SK-N-SH (cell line): ENCODE results near the gene UBXN1. TPM values are rescaled to one million over a fixed set of nuclear protein-coding genes. Genes with fewer than 3 reads are reported as not detected.

Experiments
- CHD2 ChIP-seq: fragments of 150-350 bp; IDR thresholded peaks from 2 replicates; pipeline ENCODE4 v1.6.1; 2018; ENCODE audit warnings: low read length; ENCODE audit not compliant: partially characterized antibody
- ELF1 ChIP-seq: IDR thresholded peaks from 2 replicates; pipeline ENCODE4 v1.4.0; 2012
- EZH2phosphoT487 ChIP-seq: fragments of 200-600 bp; sonication (generic); IDR thresholded peaks from 2 replicates; pipeline ENCODE4 v1.6.1; 2017; ENCODE audit warnings: low read depth, mixed run types, mild to moderate bottlenecking, antibody characterized with exemption, moderate library complexity, borderline replicate concordance
- FOSL2 ChIP-seq: IDR thresholded peaks from 2 replicates; pipeline ENCODE4 v1.4.0; 2012; ENCODE audit warnings: low read depth, mild to moderate bottlenecking, moderate library complexity, borderline replicate concordance
- FOXJ3 ChIP-seq: sonication (generic); formaldehyde crosslinking; IDR thresholded peaks from 2 replicates; pipeline ENCODE4 v1.5.1; 2020; ENCODE audit warnings: mild to moderate bottlenecking, missing genetic modification reagents
- FOXM1 ChIP-seq: IDR thresholded peaks from 2 replicates; pipeline ENCODE4 v1.4.0; 2012; ENCODE audit warnings: low read depth, mild to moderate bottlenecking
- GABPA ChIP-seq: IDR thresholded peaks from 2 replicates; pipeline ENCODE4 v1.4.0; 2012; ENCODE audit warnings: low read depth, mild to moderate bottlenecking
- JUND ChIP-seq: IDR thresholded peaks from 2 replicates; pipeline ENCODE4 v1.4.0; 2012
- MEF2A ChIP-seq: IDR thresholded peaks from 2 replicates; pipeline ENCODE4 v1.4.0; 2012; ENCODE audit warnings: low read depth, borderline replicate concordance
- NFIC ChIP-seq: IDR thresholded peaks from 2 replicates; pipeline ENCODE4 v1.4.0; 2012; ENCODE audit warnings: borderline replicate concordance
- NRF1 ChIP-seq: IDR thresholded peaks from 2 replicates; pipeline ENCODE4 v1.6.1; 2012; ENCODE audit warnings: low read depth, mild to moderate bottlenecking, low read length
- PBX3 ChIP-seq: IDR thresholded peaks from 2 replicates; pipeline ENCODE4; 2012
- RAD21 ChIP-seq: IDR thresholded peaks from 2 replicates; pipeline ENCODE4 v1.6.1; 2012; ENCODE audit warnings: mild to moderate bottlenecking, low read length
- RCOR1 ChIP-seq: fragments of 150-350 bp; IDR thresholded peaks from 2 replicates; pipeline ENCODE4 v1.6.1; 2017; ENCODE audit warnings: antibody characterized with exemption, low read length
- RFX5 ChIP-seq: IDR thresholded peaks from 2 replicates; pipeline ENCODE4 v1.6.1; 2012; ENCODE audit warnings: mild to moderate bottlenecking, improper control_type of control experiment, low read length
- TAF1 ChIP-seq: IDR thresholded peaks from 2 replicates; pipeline ENCODE4 v1.6.1; 2012; ENCODE audit warnings: low read depth, mild to moderate bottlenecking, low read length, moderate library complexity, borderline replicate concordance
- TCF12 ChIP-seq: IDR thresholded peaks from 2 replicates; pipeline ENCODE4 v1.4.0; 2012
- TEAD4 ChIP-seq: IDR thresholded peaks from 2 replicates; pipeline ENCODE4 v1.4.0; 2012; ENCODE audit warnings: mild to moderate bottlenecking, borderline replicate concordance; ENCODE audit not compliant: insufficient read depth
- YY1 ChIP-seq: IDR thresholded peaks from 2 replicates; pipeline ENCODE4 v1.4.0; 2012; ENCODE audit warnings: low read depth, mild to moderate bottlenecking
- ZBTB33 ChIP-seq: IDR thresholded peaks from 2 replicates; pipeline ENCODE4 v1.4.0; 2012; ENCODE audit warnings: low read depth, borderline replicate concordance
- polyA plus RNA-seq, 3 experiments: library from polyadenylated mRNA; depleted of rRNA; stranded (reverse); fragments of >200 nt; gene quantifications; 2 replicates each; pipeline ENCODE4 v1.2.3, GENCODE V29; 2012
- TF ChIP-seq, protein P1 (sequence below): fragments of 200-600 bp; sonication (generic); IDR thresholded peaks from 2 replicates; pipeline ENCODE4 v1.6.1; 2017; ENCODE audit warnings: antibody characterized with exemption, mild to moderate bottlenecking, moderate library complexity
- TF ChIP-seq, protein P2 (sequence below): fragments of 150-350 bp; IDR thresholded peaks from 2 replicates; pipeline ENCODE4 v1.6.1; 2016; ENCODE audit warnings: mild to moderate bottlenecking, low read depth, low read length
- TF ChIP-seq, protein P3 (sequence below): IDR thresholded peaks from 2 replicates; pipeline ENCODE4 v1.4.0; 2012; ENCODE audit warnings: low read depth

UBXN1 gene
- polyA plus RNA-seq, 1 of the 3 experiments (the other 2 are of a cell fraction): 256 TPM

DNA sequence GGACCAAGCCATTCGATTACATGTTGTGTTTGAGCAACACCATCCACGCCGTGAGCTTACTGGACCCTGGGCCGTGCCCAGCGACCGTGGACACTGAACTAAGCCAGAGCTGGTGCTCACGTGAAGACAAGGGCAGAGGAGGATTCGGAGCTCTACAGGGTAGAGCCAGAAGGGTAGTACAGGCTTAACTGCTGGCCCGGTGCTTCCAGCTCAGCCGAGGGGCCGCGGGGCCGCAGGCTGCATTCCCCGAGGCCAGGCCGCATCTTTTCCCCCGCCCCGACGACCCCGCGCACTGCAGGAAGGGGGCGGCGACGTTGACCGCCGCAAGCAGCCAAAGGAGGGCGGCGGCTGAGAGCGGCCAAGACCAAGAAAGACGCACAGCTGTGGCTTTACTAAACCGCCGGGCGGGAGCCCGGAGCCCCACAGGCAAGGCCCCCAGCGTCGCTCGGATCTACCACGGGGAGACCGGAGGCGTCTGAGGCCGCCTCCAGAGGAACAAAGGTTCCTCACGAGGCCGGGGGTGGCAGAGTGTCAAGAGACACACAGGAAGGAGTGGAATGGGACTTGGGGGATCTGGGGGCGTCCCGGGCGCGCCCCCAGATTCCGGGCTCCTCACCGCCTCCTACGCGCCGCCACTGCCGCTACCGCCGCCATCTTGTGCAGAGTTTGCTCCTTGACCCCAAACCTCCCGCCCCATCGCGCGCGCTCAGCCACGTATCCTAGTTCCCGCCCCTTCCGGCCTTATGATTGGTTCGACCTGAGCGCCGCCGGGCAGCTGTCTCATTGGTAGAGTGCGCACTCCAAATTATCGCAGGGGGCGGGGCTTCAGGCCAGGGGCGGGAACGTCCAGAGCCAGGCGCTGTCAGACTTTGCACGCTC is 32.7 kb downstream of the UBXN1 start, which contains the start of gene GANAB (continued):
- TF ChIP-seq, protein P1, sequence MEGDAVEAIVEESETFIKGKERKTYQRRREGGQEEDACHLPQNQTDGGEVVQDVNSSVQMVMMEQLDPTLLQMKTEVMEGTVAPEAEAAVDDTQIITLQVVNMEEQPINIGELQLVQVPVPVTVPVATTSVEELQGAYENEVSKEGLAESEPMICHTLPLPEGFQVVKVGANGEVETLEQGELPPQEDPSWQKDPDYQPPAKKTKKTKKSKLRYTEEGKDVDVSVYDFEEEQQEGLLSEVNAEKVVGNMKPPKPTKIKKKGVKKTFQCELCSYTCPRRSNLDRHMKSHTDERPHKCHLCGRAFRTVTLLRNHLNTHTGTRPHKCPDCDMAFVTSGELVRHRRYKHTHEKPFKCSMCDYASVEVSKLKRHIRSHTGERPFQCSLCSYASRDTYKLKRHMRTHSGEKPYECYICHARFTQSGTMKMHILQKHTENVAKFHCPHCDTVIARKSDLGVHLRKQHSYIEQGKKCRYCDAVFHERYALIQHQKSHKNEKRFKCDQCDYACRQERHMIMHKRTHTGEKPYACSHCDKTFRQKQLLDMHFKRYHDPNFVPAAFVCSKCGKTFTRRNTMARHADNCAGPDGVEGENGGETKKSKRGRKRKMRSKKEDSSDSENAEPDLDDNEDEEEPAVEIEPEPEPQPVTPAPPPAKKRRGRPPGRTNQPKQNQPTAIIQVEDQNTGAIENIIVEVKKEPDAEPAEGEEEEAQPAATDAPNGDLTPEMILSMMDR: no peak
- TF ChIP-seq PBX3: peak; percentile 53
- peak; percentile 97 for TF ChIP-seq TAF1
- TF ChIP-seq, protein P2, sequence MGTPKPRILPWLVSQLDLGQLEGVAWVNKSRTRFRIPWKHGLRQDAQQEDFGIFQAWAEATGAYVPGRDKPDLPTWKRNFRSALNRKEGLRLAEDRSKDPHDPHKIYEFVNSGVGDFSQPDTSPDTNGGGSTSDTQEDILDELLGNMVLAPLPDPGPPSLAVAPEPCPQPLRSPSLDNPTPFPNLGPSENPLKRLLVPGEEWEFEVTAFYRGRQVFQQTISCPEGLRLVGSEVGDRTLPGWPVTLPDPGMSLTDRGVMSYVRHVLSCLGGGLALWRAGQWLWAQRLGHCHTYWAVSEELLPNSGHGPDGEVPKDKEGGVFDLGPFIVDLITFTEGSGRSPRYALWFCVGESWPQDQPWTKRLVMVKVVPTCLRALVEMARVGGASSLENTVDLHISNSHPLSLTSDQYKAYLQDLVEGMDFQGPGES: no peak
- TF ChIP-seq MEF2A: no peak
- TF ChIP-seq JUND: peak; percentile 46; the same call in 1 of the 2 replicates
- TF ChIP-seq FOSL2: no peak
- peak; percentile 89 for TF ChIP-seq ZBTB33
- TF ChIP-seq EZH2phosphoT487: no peak
- 0 out of 2 replicates have a peak, but pooled peaks have one; percentile 51 for TF ChIP-seq TEAD4
- TF ChIP-seq, protein P3, sequence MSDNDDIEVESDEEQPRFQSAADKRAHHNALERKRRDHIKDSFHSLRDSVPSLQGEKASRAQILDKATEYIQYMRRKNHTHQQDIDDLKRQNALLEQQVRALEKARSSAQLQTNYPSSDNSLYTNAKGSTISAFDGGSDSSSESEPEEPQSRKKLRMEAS: peak; percentile 55
- TF ChIP-seq FOXJ3: no peak
- TF ChIP-seq NFIC: no peak
- peak; percentile 45; the same call in 1 of the 2 replicates for TF ChIP-seq RFX5
- peak; percentile 63 for TF ChIP-seq ELF1
- TF ChIP-seq YY1: peak; percentile 96
- peak; percentile 51; the same call in 1 of the 2 replicates for TF ChIP-seq NRF1
- peak; percentile 93 for TF ChIP-seq CHD2
- TF ChIP-seq TCF12: no peak
- no peak for TF ChIP-seq FOXM1
- peak; percentile 79 for TF ChIP-seq GABPA
- no peak for TF ChIP-seq RCOR1
- no peak for TF ChIP-seq RAD21
